Smooth muscle cell (in vitro differentiated cells): ENCODE measurements around the gene PSMB7. TPM values are rescaled to one million over a fixed set of nuclear protein-coding genes. Genes with fewer than 3 reads are reported as not detected.

Experiments used
- DNase-seq: peaks from one replicate; lab custom pipeline; 2025; ENCODE audit not compliant: unreplicated experiment; lab: John Stamatoyannopoulos, UW
- H2AFZ ChIP-seq: fragments of 200-600 bp; sonication (generic); 2 replicates; pipeline ENCODE4 v1.6.0; 2016; ENCODE audit warnings: antibody characterized with exemption, low read depth, mild to moderate bottlenecking
- H3F3A ChIP-seq: fragments of 200-600 bp; sonication (generic); 2 replicates; pipeline ENCODE4 v1.6.0; 2017; ENCODE audit warnings: antibody characterized with exemption, low read depth
- H3K27ac ChIP-seq: fragments of 200-600 bp; sonication (generic); 2 replicates; pipeline ENCODE4 v1.5.1; 2016; ENCODE audit warnings: low read depth, mild to moderate bottlenecking
- H3K27me3 ChIP-seq: fragments of 200-600 bp; sonication (generic); 2 replicates; pipeline ENCODE4 v1.6.1; 2016; ENCODE audit warnings: low read depth, mild to moderate bottlenecking
- H3K36me3 ChIP-seq: fragments of 200-600 bp; sonication (generic); 2 replicates; pipeline ENCODE4 v1.5.1; 2016; ENCODE audit warnings: low read depth
- H3K4me1 ChIP-seq: fragments of 200-600 bp; sonication (generic); 2 replicates; pipeline ENCODE4 v1.5.1; 2016; ENCODE audit warnings: low read depth
- H3K4me2 ChIP-seq: fragments of 200-600 bp; sonication (generic); 2 replicates; pipeline ENCODE4 v1.6.0; 2016; ENCODE audit warnings: mild to moderate bottlenecking
- H3K4me3 ChIP-seq: fragments of 200-600 bp; sonication (generic); 2 replicates; pipeline ENCODE4 v1.5.1; 2016; ENCODE audit warnings: mild to moderate bottlenecking
- H3K79me2 ChIP-seq: fragments of 200-600 bp; sonication (generic); 2 replicates; pipeline ENCODE4 v1.6.0; 2016; ENCODE audit warnings: low read depth, mild to moderate bottlenecking
- H3K9ac ChIP-seq: fragments of 200-600 bp; sonication (generic); 2 replicates; pipeline ENCODE4 v1.6.0; 2016; ENCODE audit warnings: low read depth
- H3K9me3 ChIP-seq: fragments of 200-600 bp; sonication (generic); replicated peaks from 2 replicates; pipeline ENCODE4 v1.5.1; 2016; ENCODE audit warnings: low read depth
- H4K20me1 ChIP-seq: fragments of 200-600 bp; sonication (generic); 2 replicates; pipeline ENCODE4 v1.6.0; 2016; ENCODE audit warnings: low read depth
- CTCF ChIP-seq: fragments of 200-600 bp; sonication (generic); IDR thresholded peaks from 2 replicates; pipeline ENCODE4 v1.5.1; 2017; ENCODE audit warnings: borderline replicate concordance, mild to moderate bottlenecking, antibody characterized with exemption; ENCODE audit not compliant: insufficient read depth, poor library complexity, severe bottlenecking
- WGBS: methylation state at CpG from one replicate; pipeline ENCODE4 v1.1.7; 2016; ENCODE audit warnings: low lambda C conversion rate; 5-methylcytosine and 5-hydroxymethylcytosine counted together
- polyA plus RNA-seq: library from polyadenylated mRNA; unstranded; fragments of >200 nt; fragmentation: Nextera tagmentation; extraction: Ambion mirVana; gene quantifications from 2 replicates; pipeline ENCODE4 v1.2.1, GENCODE V29; 2016
- total RNA-seq: library from RNA; depleted of rRNA; stranded (reverse); fragments of >200 nt; gene quantifications from 2 replicates; pipeline ENCODE4 v1.2.3, GENCODE V29; 2014

The PSMB7 gene
- total and polyA plus RNA-seq, 2 experiments from 2014 or later: 246 to 302 TPM

- WGBS: 79% methylated on average over 7 of the region's 7 CpGs
- Histone ChIP-seq H3K9me3 (no peaks in the 10 kb centered on the region), H4K20me1 (peaks cover 98% of the 10 kb centered on the region), H3K4me3 (no peak overlapping the region), H3K4me1 (peaks cover 8% of the 10 kb centered on the region), H3K79me2 (peaks cover 48% of the 10 kb centered on the region), H3F3A (no peaks in the 10 kb centered on the region), H3K9ac (no peak overlapping the region), H2AFZ (no peak overlapping the region), H3K27ac (no peak overlapping the region), H3K27me3 (no peaks in the 10 kb centered on the region), H3K36me3 (peaks cover 7% of the 10 kb centered on the region), H3K4me2 (no peak overlapping the region)
- DNase-seq: no peak
- TF ChIP-seq CTCF: no peak
Observed at GRCh38 chr9:124385623-124386022, 29.6 kb downstream of the PSMB7 start.

GRCh38 chr9:124384846-124385245, 30.4 kb downstream of the PSMB7 start:
- WGBS: 98% methylated on average over 5 of the region's 5 CpGs
- H3K79me2 ChIP-seq: peaks cover 41% of the 10 kb centered on the region
- no peaks in the 10 kb centered on the region for H3K27me3 ChIP-seq
- no peak for DNase-seq
- no peaks in the 10 kb centered on the region for H3F3A ChIP-seq
- peaks cover 4% of the 10 kb centered on the region for H3K4me1 ChIP-seq
- H3K9ac ChIP-seq: no peak overlapping the region
- H2AFZ ChIP-seq: no peak overlapping the region
- peaks cover 7% of the 10 kb centered on the region for H3K36me3 ChIP-seq
- peaks cover 98% of the 10 kb centered on the region for H4K20me1 ChIP-seq
- no peak for TF ChIP-seq CTCF
- no peak overlapping the region for H3K27ac ChIP-seq
- H3K4me3 ChIP-seq: no peak overlapping the region
- H3K9me3 ChIP-seq: no peaks in the 10 kb centered on the region
- no peak overlapping the region for H3K4me2 ChIP-seq

GRCh38 chr9:124384210-124384609, 31.0 kb downstream of the PSMB7 start:
- no peak overlapping the region for H3K27ac ChIP-seq
- DNase-seq: no peak
- no peak overlapping the region for H3K4me2 ChIP-seq
- H3K4me1 ChIP-seq: peaks cover 4% of the 10 kb centered on the region
- no peak for TF ChIP-seq CTCF
- H3K4me3 ChIP-seq: no peak overlapping the region
- H3K79me2 ChIP-seq: peaks cover 34% of the 10 kb centered on the region
- 95% methylated on average over 7 of the region's 7 CpGs for WGBS
- H4K20me1 ChIP-seq: peaks cover 98% of the 10 kb centered on the region
- H3F3A ChIP-seq: no peaks in the 10 kb centered on the region
- H3K36me3 ChIP-seq: peaks cover 7% of the 10 kb centered on the region
- no peaks in the 10 kb centered on the region for H3K27me3 ChIP-seq
- no peak overlapping the region for H3K9ac ChIP-seq
- no peaks in the 10 kb centered on the region for H3K9me3 ChIP-seq
- no peak overlapping the region for H2AFZ ChIP-seq

- no peak overlapping the region for H3K9ac ChIP-seq
- H3K4me1 ChIP-seq: peaks cover 4% of the 10 kb centered on the region
- peak overlapping the region; percentile 28 for H3K27ac ChIP-seq
- H3K4me3 ChIP-seq: no peak overlapping the region
- H3F3A ChIP-seq: no peaks in the 10 kb centered on the region
- WGBS: 64% methylated on average over 4 of the region's 4 CpGs
- no peak for DNase-seq
- H4K20me1 ChIP-seq: peaks cover 98% of the 10 kb centered on the region
- H3K79me2 ChIP-seq: peaks cover 13% of the 10 kb centered on the region
- H2AFZ ChIP-seq: no peak overlapping the region
- H3K4me2 ChIP-seq: peak overlapping the region; percentile 38
- H3K36me3 ChIP-seq: peaks cover 7% of the 10 kb centered on the region
- H3K27me3 ChIP-seq: no peaks in the 10 kb centered on the region
- no peak for TF ChIP-seq CTCF
- no peaks in the 10 kb centered on the region for H3K9me3 ChIP-seq
Observed at GRCh38 chr9:124381170-124381945, 33.9 kb downstream of the PSMB7 start.
